Activated T-cell treated with anti-CD3 and anti-CD28 coated beads, Interleukin-2, amount 50 U/mL, for 24 hours (primary cell): ENCODE data around the gene EFCAB7.

Experiments
- DNase-seq: peaks from one replicate; pipeline ENCODE4 v3.0.0-alpha.2; 2020
- H3K27ac Mint-ChIP-seq: 2 replicates; pipeline ENCODE4 v1.8.0; 2020; ENCODE audit warnings: mild to moderate bottlenecking, mixed read lengths
- H3K27me3 Mint-ChIP-seq: 2 replicates; pipeline ENCODE4 v1.8.0; 2020; ENCODE audit warnings: mixed read lengths
- H3K36me3 Mint-ChIP-seq: 2 replicates; pipeline ENCODE4 v1.8.0; 2020; ENCODE audit warnings: low read depth, mixed read lengths
- H3K4me1 Mint-ChIP-seq: 2 replicates; pipeline ENCODE4 v1.8.0; 2020; ENCODE audit warnings: low read depth, mixed read lengths
- H3K4me3 Mint-ChIP-seq: 2 replicates; pipeline ENCODE4 v1.8.0; 2020; ENCODE audit warnings: mild to moderate bottlenecking, moderate library complexity, mixed read lengths
- H3K9me3 Mint-ChIP-seq: 2 replicates; pipeline ENCODE4 v1.8.0; 2020; ENCODE audit warnings: mixed read lengths

EFCAB7 gene

GRCh38 chr1:63532727-63533126 lies 9.4 kb downstream of the EFCAB7 start:
- H3K36me3 Mint-ChIP-seq: peaks cover 56% of the 10 kb centered on the region
- H3K27me3 Mint-ChIP-seq: no peaks in the 10 kb centered on the region
- H3K4me3 Mint-ChIP-seq: no peak overlapping the region

DNA sequence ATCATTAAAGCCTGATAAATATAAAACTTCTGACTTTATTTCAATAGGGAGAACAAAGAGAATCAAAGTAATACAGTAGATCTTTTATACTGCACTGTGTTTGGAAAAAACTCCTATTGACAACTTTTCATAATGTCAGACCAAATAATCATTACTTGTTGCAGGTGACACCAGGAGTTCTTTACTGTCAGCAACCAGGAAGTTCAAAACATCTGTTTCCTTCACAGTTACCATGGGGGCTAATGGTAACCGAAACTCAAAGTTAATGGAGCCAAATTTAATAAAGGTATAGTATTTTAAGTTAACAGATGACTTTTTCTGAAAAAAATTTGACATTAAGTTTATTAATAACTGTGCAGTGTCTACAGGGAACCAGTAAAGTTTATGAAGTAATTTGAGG lies 10.6 kb downstream of the EFCAB7 start:
- Mint-ChIP-seq H3K4me1 (no peaks in the 10 kb centered on the region), H3K36me3 (peaks cover 52% of the 10 kb centered on the region), H3K27me3 (no peaks in the 10 kb centered on the region), H3K27ac (no peak overlapping the region), H3K4me3 (no peak overlapping the region), H3K9me3 (no peaks in the 10 kb centered on the region)
- no peak for DNase-seq

More at GRCh38 chr1:63532727-63533126, 9.4 kb downstream of the EFCAB7 start:
- H3K27ac Mint-ChIP-seq: no peak overlapping the region
- H3K4me1 Mint-ChIP-seq: no peaks in the 10 kb centered on the region
- no peaks in the 10 kb centered on the region for H3K9me3 Mint-ChIP-seq
- DNase-seq: no peak

GRCh38 chr1:63534406-63534805 lies 11.1 kb downstream of the EFCAB7 start:
- Mint-ChIP-seq H3K9me3 (no peaks in the 10 kb centered on the region), H3K4me1 (no peaks in the 10 kb centered on the region), H3K36me3 (peaks cover 47% of the 10 kb centered on the region), H3K27me3 (no peaks in the 10 kb centered on the region), H3K4me3 (no peak overlapping the region), H3K27ac (no peak overlapping the region)
- DNase-seq: no peak

DNA sequence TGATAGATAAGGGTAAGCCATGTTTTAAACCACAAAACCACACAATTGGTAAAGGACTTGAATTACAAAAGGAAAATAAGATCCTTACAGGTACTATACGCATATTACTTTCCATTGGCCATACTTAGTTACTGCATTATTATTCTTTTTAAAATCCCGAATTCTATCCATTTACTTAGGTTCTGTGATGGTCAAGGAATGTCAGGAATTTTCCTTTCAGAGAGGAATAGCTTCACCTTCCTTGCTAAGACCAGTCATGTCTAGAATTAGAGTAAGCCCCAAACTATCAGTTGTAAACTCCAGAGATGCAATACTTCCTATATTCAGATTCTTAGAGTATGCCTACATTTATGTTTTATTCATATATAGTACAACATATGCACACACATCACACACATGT lies 13.7 kb downstream of the EFCAB7 start:
- no peaks in the 10 kb centered on the region for H3K4me1 Mint-ChIP-seq
- no peak for DNase-seq
- no peaks in the 10 kb centered on the region for H3K9me3 Mint-ChIP-seq

DNA sequence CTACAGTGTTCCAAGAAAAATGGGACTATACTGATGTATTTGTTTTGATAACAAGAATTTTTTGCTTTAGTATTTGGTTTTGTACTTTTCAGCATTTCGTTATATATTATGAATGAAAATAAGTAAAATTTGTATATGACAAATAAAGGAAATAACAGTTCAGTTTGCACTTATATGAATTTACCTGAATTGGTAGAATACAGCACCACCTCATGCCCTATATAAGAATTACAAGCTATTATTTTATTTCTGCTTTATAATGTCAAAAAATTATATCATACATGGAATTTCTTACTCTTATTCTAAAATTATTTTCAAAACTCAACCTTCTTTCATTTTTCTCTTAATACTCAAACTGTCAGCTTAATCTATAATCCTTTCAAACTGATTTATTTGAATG lies 14.6 kb downstream of the EFCAB7 start:
- Mint-ChIP-seq H3K27me3 (no peaks in the 10 kb centered on the region), H3K4me1 (no peaks in the 10 kb centered on the region), H3K9me3 (no peaks in the 10 kb centered on the region), H3K4me3 (no peak overlapping the region), H3K36me3 (peaks cover 31% of the 10 kb centered on the region), H3K27ac (no peak overlapping the region)
- DNase-seq: no peak

More for the DNA sequence above, 13.7 kb downstream of the EFCAB7 start:
- no peaks in the 10 kb centered on the region for H3K27me3 Mint-ChIP-seq
- H3K36me3 Mint-ChIP-seq: peaks cover 40% of the 10 kb centered on the region
- no peak overlapping the region for H3K27ac Mint-ChIP-seq
- no peak overlapping the region for H3K4me3 Mint-ChIP-seq

GRCh38 chr1:63545780-63546179 lies 22.5 kb downstream of the EFCAB7 start:
- Mint-ChIP-seq H3K4me1 (no peaks in the 10 kb centered on the region), H3K4me3 (no peak overlapping the region), H3K27ac (no peak overlapping the region), H3K9me3 (no peaks in the 10 kb centered on the region), H3K27me3 (no peaks in the 10 kb centered on the region), H3K36me3 (peaks cover 22% of the 10 kb centered on the region)
- no peak for DNase-seq

GRCh38 chr1:63547621-63548294 lies 24.4 kb downstream of the EFCAB7 start:
- no peaks in the 10 kb centered on the region for H3K9me3 Mint-ChIP-seq

DNA sequence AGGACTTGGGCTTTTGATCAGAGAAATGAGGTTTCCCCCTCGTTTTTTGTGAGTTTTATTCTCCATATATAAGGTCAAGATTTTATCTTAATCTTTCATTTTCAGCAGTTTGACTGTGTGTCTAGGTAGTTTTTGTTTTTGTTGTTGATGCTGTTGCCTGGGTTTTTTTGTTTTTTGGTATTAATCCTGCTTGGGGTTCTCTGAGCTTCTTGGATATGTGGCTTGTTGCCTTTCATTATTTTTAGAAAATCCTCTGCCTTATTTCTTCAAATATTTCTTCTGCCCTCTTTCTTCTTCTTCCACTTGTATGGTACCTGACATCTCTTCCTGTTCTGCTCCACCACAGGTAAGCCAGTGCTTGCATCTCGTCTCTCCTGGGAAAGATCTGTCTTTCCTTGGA lies 25.0 kb downstream of the EFCAB7 start:
- DNase-seq: no peak
- no peaks in the 10 kb centered on the region for H3K4me1 Mint-ChIP-seq
- peaks cover 27% of the 10 kb centered on the region for H3K36me3 Mint-ChIP-seq

More at GRCh38 chr1:63547621-63548294, 24.4 kb downstream of the EFCAB7 start:
- no peaks in the 10 kb centered on the region for H3K27me3 Mint-ChIP-seq
- no peak overlapping the region for H3K27ac Mint-ChIP-seq
- peaks cover 25% of the 10 kb centered on the region for H3K36me3 Mint-ChIP-seq
- DNase-seq: no peak
- H3K4me1 Mint-ChIP-seq: no peaks in the 10 kb centered on the region
- no peak overlapping the region for H3K4me3 Mint-ChIP-seq

DNA sequence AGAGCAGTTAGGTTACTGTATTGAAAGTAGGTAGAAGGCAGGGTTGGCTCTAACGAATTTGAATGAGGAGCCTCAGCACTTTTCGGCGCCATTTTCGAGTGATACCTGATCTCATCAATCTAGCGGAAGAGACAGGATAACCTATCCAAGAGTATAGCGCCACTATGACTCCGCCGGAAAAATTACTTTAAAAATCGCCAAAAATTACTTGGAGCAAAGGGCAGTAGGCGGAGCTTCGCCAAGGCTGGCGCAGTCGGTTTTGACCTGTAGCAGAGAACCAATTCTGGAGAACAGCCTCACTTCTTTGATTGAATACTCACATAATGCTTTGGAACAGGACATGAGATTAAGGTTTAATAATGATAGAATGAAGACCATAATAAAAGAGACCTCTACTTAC lies 25.6 kb downstream of the EFCAB7 start:
- peaks cover 29% of the 10 kb centered on the region for H3K36me3 Mint-ChIP-seq
- H3K9me3 Mint-ChIP-seq: no peaks in the 10 kb centered on the region
- no peak for DNase-seq
- no peaks in the 10 kb centered on the region for H3K4me1 Mint-ChIP-seq
- H3K27me3 Mint-ChIP-seq: no peaks in the 10 kb centered on the region
- no peak overlapping the region for H3K4me3 Mint-ChIP-seq
- H3K27ac Mint-ChIP-seq: no peak overlapping the region

More for the DNA sequence above, 25.0 kb downstream of the EFCAB7 start:
- H3K4me3 Mint-ChIP-seq: no peak overlapping the region
- H3K27me3 Mint-ChIP-seq: no peaks in the 10 kb centered on the region
- no peak overlapping the region for H3K27ac Mint-ChIP-seq
- no peaks in the 10 kb centered on the region for H3K9me3 Mint-ChIP-seq

GRCh38 chr1:63555480-63555879 lies 32.2 kb downstream of the EFCAB7 start:
- Mint-ChIP-seq H3K27me3 (no peaks in the 10 kb centered on the region), H3K4me1 (no peaks in the 10 kb centered on the region), H3K9me3 (no peaks in the 10 kb centered on the region), H3K4me3 (no peak overlapping the region), H3K36me3 (peaks cover 22% of the 10 kb centered on the region), H3K27ac (no peak overlapping the region)
- no peak for DNase-seq

DNA sequence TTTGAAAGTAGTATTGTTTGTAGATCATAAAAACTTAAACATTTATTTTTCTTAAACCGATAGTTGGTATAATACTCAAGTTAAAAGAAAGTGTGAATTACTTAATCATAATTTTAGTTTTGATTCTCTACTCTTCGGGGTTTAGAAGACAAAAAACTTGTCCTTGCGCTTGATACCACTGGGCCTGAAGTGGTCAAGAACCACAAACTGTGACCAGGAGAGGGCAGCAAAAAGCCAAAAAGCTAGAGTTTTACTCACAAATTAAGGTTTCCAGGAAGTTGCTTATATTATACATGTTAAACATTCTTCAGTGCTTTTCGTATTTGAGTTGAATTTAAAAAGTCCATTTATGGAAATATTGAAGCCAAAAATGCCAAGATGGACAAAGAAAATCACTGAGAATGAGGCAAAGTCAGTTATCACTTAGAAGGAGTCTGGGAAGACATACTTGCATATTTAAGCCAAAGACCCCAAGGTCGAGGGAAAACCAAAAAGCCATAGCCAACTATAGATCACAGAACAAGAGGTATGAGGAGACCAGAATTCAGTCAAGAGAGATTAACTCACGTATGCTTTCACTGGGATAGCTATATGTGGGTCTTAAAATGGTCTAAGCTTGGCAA lies 34.2 kb downstream of the EFCAB7 start:
- H3K36me3 Mint-ChIP-seq: peaks cover 19% of the 10 kb centered on the region
- no peak overlapping the region for H3K4me3 Mint-ChIP-seq
- no peak overlapping the region for H3K27ac Mint-ChIP-seq
- H3K27me3 Mint-ChIP-seq: no peaks in the 10 kb centered on the region
- H3K4me1 Mint-ChIP-seq: no peaks in the 10 kb centered on the region
- no peak for DNase-seq
- no peaks in the 10 kb centered on the region for H3K9me3 Mint-ChIP-seq

DNA sequence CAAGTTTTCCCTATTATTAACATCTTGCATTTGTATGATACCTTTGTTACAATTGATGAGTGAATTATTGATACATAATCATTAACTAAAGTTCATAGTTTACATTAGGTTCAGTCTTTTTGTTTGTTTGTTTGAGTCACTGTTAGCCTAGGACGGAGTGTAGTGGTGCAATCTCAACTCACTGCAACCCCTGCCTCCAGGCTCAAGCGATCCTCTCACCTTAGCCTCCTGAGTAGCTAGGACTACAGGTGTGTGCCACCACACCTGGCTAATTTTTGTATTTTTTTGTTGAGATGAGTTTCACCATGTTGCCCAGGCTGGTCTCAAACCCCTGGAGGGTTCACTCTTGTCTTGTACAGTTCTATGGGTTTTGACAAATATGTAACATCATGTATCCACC lies 36.0 kb downstream of the EFCAB7 start:
- Mint-ChIP-seq H3K4me1 (no peaks in the 10 kb centered on the region), H3K27me3 (no peaks in the 10 kb centered on the region), H3K9me3 (no peaks in the 10 kb centered on the region), H3K36me3 (peaks cover 16% of the 10 kb centered on the region), H3K27ac (no peak overlapping the region), H3K4me3 (no peak overlapping the region)
- DNase-seq: no peak

- H3K9me3 Mint-ChIP-seq: no peaks in the 10 kb centered on the region
- H3K27ac Mint-ChIP-seq: no peak overlapping the region
Observed at GRCh38 chr1:63563745-63564144, 40.4 kb downstream of the EFCAB7 start.

DNA sequence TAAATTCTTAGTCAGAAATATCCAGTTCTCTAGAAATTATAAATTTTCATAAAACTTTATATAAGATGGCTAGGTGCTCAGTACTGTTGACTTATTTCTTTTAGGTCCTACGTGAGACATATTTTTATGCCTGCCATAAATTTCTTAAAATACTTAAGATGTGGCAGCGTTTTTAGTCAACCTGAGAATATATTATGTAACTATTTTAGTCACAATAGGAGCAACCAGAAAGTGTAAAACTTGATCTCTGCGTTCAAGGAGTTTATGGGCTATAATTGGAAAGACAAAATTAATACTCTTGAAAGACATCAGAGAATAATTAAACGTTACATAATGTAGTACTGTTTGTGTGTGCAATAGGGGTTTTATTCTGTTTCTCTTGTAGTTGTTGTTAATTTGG lies 45.7 kb downstream of the EFCAB7 start:
- H3K9me3 Mint-ChIP-seq: no peaks in the 10 kb centered on the region
- peaks cover 16% of the 10 kb centered on the region for H3K36me3 Mint-ChIP-seq
- H3K4me1 Mint-ChIP-seq: no peaks in the 10 kb centered on the region
- H3K27ac Mint-ChIP-seq: no peak overlapping the region
- DNase-seq: no peak
- no peaks in the 10 kb centered on the region for H3K27me3 Mint-ChIP-seq
- H3K4me3 Mint-ChIP-seq: no peak overlapping the region

More at GRCh38 chr1:63563745-63564144, 40.4 kb downstream of the EFCAB7 start:
- no peaks in the 10 kb centered on the region for H3K27me3 Mint-ChIP-seq
- H3K4me1 Mint-ChIP-seq: no peaks in the 10 kb centered on the region
- H3K4me3 Mint-ChIP-seq: no peak overlapping the region
- peaks cover 25% of the 10 kb centered on the region for H3K36me3 Mint-ChIP-seq
- no peak for DNase-seq

- no peak for DNase-seq
- H3K27ac Mint-ChIP-seq: no peak overlapping the region
Observed at GRCh38 chr1:63569640-63570316, 46.5 kb downstream of the EFCAB7 start.

More at GRCh38 chr1:63569640-63570316, 46.5 kb downstream of the EFCAB7 start:
- Mint-ChIP-seq H3K9me3 (no peaks in the 10 kb centered on the region), H3K27me3 (no peaks in the 10 kb centered on the region), H3K36me3 (peaks cover 9% of the 10 kb centered on the region), H3K4me1 (no peaks in the 10 kb centered on the region), H3K4me3 (no peak overlapping the region)
